Measurements from ENCODE around the gene ELP6.

Gene ELP6

GRCh38 chr3:47513125-47513929, at the start of gene ELP6:
ELP6 (minus strand) TSS chr3:47513712; CDS start chr3:47513590, 122 bp downstream.
- TF ChIP-seq CTCF (IDR thresholded peaks at IDR 0.05; ENCODE audit: low read depth, low read length, missing control alignments), result peak; percentile 77
- DNase-seq (ENCODE audit: low read depth), result peak; percentile 88
- H3K4me3 ChIP-seq (ENCODE audit: low read depth, low read length), result peak within 1 kb of the TSS; percentile 96

- no peak overlapping the region for H3K4me3 ChIP-seq (ENCODE audit: low read depth, low read length)
- DNase-seq (ENCODE audit: low read depth), result no peak
- no peak for TF ChIP-seq CTCF (IDR thresholded peaks at IDR 0.05; ENCODE audit: low read depth, low read length, missing control alignments)
Observed at GRCh38 chr3:47556351-47556750, 42.8 kb upstream of the ELP6 start.

- no peak for TF ChIP-seq CTCF (IDR thresholded peaks at IDR 0.05; ENCODE audit: low read depth, low read length, missing control alignments)
- no peak for DNase-seq (ENCODE audit: low read depth)
- H3K4me3 ChIP-seq (ENCODE audit: low read depth, low read length), result no peak overlapping the region
Observed at GRCh38 chr3:47554335-47554734, 40.8 kb upstream of the ELP6 start.

- no peak for DNase-seq (ENCODE audit: low read depth)
- no peak for TF ChIP-seq CTCF (IDR thresholded peaks at IDR 0.05; ENCODE audit: low read depth, low read length, missing control alignments)
- no peak overlapping the region for H3K4me3 ChIP-seq (ENCODE audit: low read depth, low read length)
Observed at GRCh38 chr3:47553407-47553806, 39.9 kb upstream of the ELP6 start.

GRCh38 chr3:47542471-47543173, 29.1 kb upstream of the ELP6 start:
- no peak overlapping the region for H3K4me3 ChIP-seq (ENCODE audit: low read depth, low read length)
- no peak for DNase-seq (ENCODE audit: low read depth)

GRCh38 chr3:47541583-47542108, 28.1 kb upstream of the ELP6 start:
- H3K4me3 ChIP-seq (ENCODE audit: low read depth, low read length), result no peak overlapping the region
- no peak for TF ChIP-seq CTCF (IDR thresholded peaks at IDR 0.05; ENCODE audit: low read depth, low read length, missing control alignments)
- no peak for DNase-seq (ENCODE audit: low read depth)

More at GRCh38 chr3:47542471-47543173, 29.1 kb upstream of the ELP6 start:
- TF ChIP-seq CTCF (IDR thresholded peaks at IDR 0.05; ENCODE audit: low read depth, low read length, missing control alignments), result no peak

Data from GM12864 (cell line).